Calu3 (cell line): ENCODE data around the gene KLK3. TPM values are rescaled to one million over a fixed set of nuclear protein-coding genes. Genes with fewer than 3 reads are reported as not detected.

Experiments used
- BruUV-seq: library from RNA; stranded (reverse); fragments of 400-500 nt; replicated peaks from 2 replicates; lab custom pipeline; 2021; lab: Mats Ljungman, UMichigan
- CTCF ChIA-PET: fragments of 300-600 bp; sonication (Branson Sonifier 250); formaldehyde crosslinking; loops from one replicate; lab custom pipeline; 2022; ENCODE audit warnings: antibody characterized with exemption; lab: Charles Lee
- DNase-seq: peaks from one replicate; pipeline ENCODE4 v3.0.0; 2022
- H3K27ac Mint-ChIP-seq: one replicate; pipeline ENCODE4 v1.8.0; 2022; ENCODE audit warnings: mixed read lengths; ENCODE audit not compliant: unreplicated experiment
- H3K27me3 Mint-ChIP-seq: one replicate; pipeline ENCODE4 v1.8.0; 2022; ENCODE audit warnings: mixed read lengths; ENCODE audit not compliant: unreplicated experiment
- H3K36me3 Mint-ChIP-seq: one replicate; pipeline ENCODE4 v1.8.0; 2022; ENCODE audit warnings: mild to moderate bottlenecking, moderate library complexity, mixed read lengths; ENCODE audit not compliant: insufficient read depth, unreplicated experiment
- H3K4me1 Mint-ChIP-seq: one replicate; pipeline ENCODE4 v1.8.0; 2022; ENCODE audit warnings: mild to moderate bottlenecking, low read depth, mixed read lengths; ENCODE audit not compliant: unreplicated experiment
- H3K4me3 Mint-ChIP-seq: one replicate; pipeline ENCODE4 v1.8.0; 2022; ENCODE audit warnings: mild to moderate bottlenecking, low read depth, moderate library complexity, mixed read lengths; ENCODE audit not compliant: unreplicated experiment
- H3K9me3 Mint-ChIP-seq: one replicate; pipeline ENCODE4 v1.8.0; 2022; ENCODE audit warnings: low read depth, mixed read lengths; ENCODE audit not compliant: unreplicated experiment
- CTCF ChIP-seq: fragments of 200-600 bp; IDR thresholded peaks from one replicate; pipeline ENCODE4 v1.8.0; 2022; ENCODE audit warnings: antibody characterized with exemption; ENCODE audit not compliant: unreplicated experiment
- intact Hi-C: fragments of 100-400 bp; cut with micrococcal nuclease; formaldehyde crosslinking; loops from one replicate; pipeline ENCODE4 v1.10.0; 2022; ENCODE audit not compliant: unreplicated experiment
- total RNA-seq: library from RNA; stranded (reverse); gene quantifications from 2 replicates; pipeline ENCODE4 v1.2.3, GENCODE V29; 2022

Gene KLK3
- total RNA-seq, 1 experiment from 2014 or later = not detected

- Mint-ChIP-seq H3K27me3 (peaks cover 74% of the 10 kb centered on the region), H3K4me3 (no peak overlapping the region), H3K36me3 (no peaks in the 10 kb centered on the region), H3K27ac (no peak overlapping the region), H3K9me3 (no peaks in the 10 kb centered on the region), H3K4me1 (no peaks in the 10 kb centered on the region)
- intact Hi-C loops = no loop called here
- CTCF ChIA-PET = no interaction called here
- no peak for DNase-seq
- TF ChIP-seq CTCF = no peak
- no TSS peak for BruUV-seq
Observed at GRCh38 chr19:50827476-50827875, 27.2 kb upstream of the KLK3 start.

- H3K27ac Mint-ChIP-seq = no peak overlapping the region
- H3K27me3 Mint-ChIP-seq = peaks cover 76% of the 10 kb centered on the region
Observed at GRCh38 chr19:50829801-50830200, 24.9 kb upstream of the KLK3 start.

GRCh38 chr19:50830266-50831025 lies 24.3 kb upstream of the KLK3 start:
- Mint-ChIP-seq H3K9me3 (no peaks in the 10 kb centered on the region), H3K4me3 (no peak overlapping the region), H3K36me3 (peaks cover 1% of the 10 kb centered on the region), H3K27me3 (peaks cover 76% of the 10 kb centered on the region), H3K27ac (no peak overlapping the region), H3K4me1 (no peaks in the 10 kb centered on the region)
- no peak for DNase-seq
- no peak for TF ChIP-seq CTCF
- CTCF ChIA-PET = no interaction called here
- no TSS peak for BruUV-seq
- intact Hi-C loops = no loop called here

More at GRCh38 chr19:50829801-50830200, 24.9 kb upstream of the KLK3 start:
- no peaks in the 10 kb centered on the region for H3K9me3 Mint-ChIP-seq
- DNase-seq = no peak
- H3K36me3 Mint-ChIP-seq = no peaks in the 10 kb centered on the region
- intact Hi-C loops = no loop called here
- H3K4me1 Mint-ChIP-seq = no peaks in the 10 kb centered on the region
- TF ChIP-seq CTCF = no peak
- no TSS peak for BruUV-seq
- CTCF ChIA-PET = no interaction called here
- H3K4me3 Mint-ChIP-seq = no peak overlapping the region

GRCh38 chr19:50831026-50831396 lies 23.7 kb upstream of the KLK3 start:
- no peaks in the 10 kb centered on the region for H3K4me1 Mint-ChIP-seq
- H3K36me3 Mint-ChIP-seq = peaks cover 7% of the 10 kb centered on the region
- no peak overlapping the region for H3K27ac Mint-ChIP-seq
- CTCF ChIA-PET = no interaction called here
- no peak overlapping the region for H3K4me3 Mint-ChIP-seq
- DNase-seq = no peak
- intact Hi-C loops = no loop called here
- H3K9me3 Mint-ChIP-seq = no peaks in the 10 kb centered on the region
- peaks cover 75% of the 10 kb centered on the region for H3K27me3 Mint-ChIP-seq
- no peak for TF ChIP-seq CTCF
- BruUV-seq = no TSS peak
